HG02759 (cell line): Measurements from ENCODE around the gene FYN.
"Not testable (repeated sequence)": the region's sequence is repeated elsewhere in the genome, so short reads cannot be mapped to it uniquely, and the experiment has no call there.

ENCODE experiments used
- ATAC-seq: cut with Tn5 transposase; IDR thresholded peaks from one replicate; pipeline ENCODE4 v1.9.1; 2021; ENCODE audit warnings: mild to moderate bottlenecking, moderate library complexity; ENCODE audit not compliant: unreplicated experiment

FYN gene

DNA sequence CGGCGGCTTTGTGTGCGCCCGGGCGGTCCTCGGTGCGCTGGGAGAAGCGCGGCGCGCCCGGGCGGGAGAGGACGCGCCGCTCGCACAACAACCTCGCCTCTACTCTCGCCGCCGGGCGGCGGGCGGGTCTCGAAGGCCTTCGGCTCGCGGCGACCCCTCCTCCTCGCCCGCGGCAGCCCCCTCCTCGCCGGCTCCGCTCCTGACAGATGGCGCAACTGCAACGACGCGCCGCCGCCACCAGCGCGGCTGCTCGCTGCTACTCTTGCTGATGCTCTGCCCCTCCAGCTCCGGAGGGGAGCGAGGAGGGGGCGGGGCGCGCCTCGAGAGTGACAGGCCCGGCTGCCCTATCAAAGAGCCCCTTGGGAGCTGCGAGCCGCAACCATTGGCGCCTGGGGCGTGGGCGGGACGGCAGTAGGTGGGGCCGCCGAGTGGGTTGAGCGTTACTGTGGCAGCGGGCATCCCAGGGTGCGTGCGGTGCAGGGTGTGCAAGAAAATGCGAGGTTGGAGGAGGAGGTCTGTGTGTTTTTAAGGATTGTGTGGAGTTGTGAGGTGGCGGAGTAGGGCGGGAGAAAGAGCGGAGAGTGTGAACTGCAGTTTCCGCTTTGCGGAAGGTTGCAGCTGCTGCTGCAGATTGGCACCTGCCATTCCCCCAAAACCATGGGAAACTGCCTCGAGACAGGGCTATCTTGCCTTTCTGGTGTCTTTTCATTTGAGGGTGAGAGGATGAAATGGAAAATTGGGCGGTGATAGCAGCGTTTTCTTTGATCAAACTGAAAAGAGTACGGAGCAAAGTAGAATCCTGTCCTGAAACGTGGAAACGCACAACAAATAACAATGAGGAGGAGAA lies at the start of gene FYN:
Gene FYN (minus strand): TSS at position 275 of the 847 bp plus-strand sequence. CDS start 153,401 bp downstream, outside the sequence.
- peak; percentile 99 for ATAC-seq

DNA sequence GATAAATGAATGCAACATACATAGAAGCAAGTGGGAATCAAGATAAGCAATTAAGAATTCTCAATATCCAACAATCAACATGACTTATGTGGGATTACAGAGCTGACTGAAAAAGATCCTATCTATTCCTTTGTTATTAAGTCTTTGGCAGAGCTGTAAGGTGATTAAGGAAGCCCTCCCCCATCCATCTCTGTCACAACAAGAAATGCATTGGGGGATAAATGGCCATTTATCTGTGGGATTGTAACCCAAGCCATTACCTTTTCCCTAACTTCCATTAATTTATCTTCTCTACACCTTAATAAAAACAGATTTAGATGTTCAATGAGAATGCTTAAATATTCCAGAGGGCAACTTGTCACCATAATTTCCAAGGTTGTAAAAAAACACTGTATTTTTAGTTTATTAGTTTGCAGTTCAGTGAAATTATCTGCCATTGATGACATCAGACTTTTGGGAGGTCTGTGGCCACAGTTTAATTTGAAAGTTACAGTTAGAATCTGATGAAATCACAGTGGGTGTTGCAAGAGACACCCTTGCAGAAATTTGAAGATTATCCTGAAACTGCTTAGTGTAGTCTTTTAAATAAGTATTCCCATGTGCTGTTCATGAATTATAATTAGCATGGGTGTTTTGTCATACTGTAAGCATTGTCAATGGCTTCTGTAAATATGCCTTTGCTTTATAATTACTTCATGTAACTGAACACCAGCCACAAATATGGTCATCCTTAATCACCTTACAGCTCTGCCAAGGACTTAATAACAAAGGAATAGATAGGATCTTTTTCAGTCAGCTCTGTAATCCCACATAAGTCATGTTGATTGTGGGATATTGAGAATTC lies 49.4 kb upstream of the FYN start:
- no peak for ATAC-seq

DNA sequence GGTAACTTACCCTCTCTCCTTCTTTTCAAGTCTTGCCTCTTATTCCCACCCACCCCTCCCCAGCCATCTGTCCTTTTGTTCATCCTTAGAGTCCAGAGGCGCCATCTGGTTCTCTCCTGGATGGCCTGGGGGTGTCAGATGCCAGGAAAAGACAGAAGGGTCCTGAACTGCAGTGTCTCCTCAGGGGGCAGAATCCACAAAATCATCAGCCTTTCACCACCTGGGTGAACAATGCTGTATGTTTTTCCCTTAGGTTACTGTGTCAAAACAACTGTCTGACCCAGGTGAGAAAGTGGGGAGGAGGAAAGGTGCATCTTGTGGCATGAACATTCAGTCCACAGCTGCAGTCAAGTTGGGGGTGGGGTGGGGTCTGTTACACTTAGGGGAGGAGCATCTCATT lies 47.9 kb upstream of the FYN start:
- no peak for ATAC-seq

DNA sequence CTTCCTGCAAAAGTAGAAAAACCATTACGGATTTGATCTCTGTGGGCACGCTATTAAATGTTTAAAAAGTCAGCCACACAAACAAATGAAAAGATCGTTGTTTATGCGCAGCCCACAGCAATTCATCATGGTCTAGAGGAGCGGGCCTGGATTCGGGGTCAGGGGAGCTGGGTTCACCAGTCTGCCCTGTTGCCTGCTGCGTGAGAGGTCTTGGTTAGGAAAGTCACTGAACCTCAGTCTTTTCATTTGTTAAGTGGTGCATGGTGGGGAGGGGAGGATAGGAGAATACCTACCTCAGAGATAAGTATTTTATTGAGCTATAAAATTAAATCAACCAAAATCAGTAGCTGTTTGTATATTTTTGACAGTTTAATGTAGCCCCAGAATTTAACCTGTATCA lies 47.3 kb upstream of the FYN start:
- ATAC-seq: no peak

DNA sequence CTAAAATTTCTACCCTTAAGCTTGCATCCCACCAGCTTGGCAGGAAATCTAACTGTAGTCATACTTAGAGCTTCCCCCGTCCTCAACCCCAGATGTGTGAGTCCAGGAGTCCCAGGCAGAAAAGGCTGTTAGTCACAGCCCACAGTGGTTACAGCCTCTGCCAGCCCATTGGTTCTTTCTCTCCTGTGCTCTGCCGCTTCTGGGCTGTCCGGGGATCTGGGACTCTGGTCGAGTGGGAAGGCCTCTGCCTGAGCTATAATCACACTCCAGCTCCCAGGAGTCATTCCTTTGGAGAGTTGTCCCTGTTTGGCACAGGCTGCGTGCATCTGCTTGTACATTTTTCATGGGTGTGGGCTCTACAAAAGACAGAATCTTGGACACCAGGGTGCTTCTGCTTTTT lies 45.6 kb upstream of the FYN start:
- no peak for ATAC-seq

DNA sequence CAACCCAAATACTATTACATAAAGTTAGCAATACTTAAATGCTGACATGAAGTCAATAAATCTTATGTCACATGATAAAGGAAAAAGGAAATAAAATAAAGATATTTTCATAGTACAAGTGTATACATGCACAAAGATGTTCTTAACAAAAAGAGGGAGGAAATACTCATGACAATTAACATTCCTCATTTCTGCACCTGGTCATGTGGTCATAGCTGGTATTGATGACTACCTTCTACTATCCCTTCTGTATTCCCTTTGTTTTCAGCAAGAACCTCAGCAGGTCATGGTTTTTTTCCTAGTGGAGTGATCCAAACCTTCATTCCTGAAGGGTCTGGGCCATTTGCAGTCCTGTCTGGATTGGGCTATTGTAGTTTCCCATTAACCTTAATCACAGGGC lies 43.5 kb upstream of the FYN start:
- no peak for ATAC-seq

DNA sequence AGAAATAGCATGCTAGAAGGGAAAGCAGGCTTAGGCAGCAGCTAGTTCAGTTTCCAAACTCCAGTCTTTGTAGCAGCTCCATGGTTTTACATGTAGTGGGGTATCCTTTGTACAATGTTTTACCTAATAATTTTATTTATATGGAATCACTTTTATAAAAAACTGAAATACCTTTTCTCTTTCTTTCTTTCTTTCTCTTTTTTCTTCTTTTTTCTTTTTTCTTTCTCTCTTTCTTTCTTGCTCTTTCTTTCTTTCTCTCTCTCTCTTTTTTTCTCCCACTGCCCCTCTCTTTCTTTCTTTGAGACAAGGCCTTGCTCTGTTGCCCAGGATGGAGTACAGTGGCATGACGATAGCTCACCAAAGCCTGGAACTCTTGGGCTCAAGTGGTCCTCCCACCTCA lies 41.4 kb upstream of the FYN start:
- ATAC-seq: no peak

DNA sequence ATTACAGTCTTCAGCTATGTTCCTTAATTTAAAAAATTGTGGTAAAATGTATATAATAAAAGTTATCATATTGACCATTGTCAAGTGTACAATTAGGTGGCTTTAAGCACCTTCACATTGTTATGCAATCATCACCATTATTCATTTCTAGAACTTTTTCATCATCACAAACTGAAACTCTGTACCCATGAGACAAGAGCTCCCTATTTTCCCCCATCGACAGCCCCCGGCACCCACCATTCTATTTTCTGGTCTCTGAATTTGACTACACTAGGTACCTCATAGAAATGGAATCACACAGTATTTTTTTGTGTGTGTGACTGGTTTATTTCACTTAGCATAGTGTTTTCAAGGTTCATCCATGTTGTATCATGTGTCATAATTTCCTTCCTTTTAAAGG lies 39.7 kb upstream of the FYN start:
- no peak for ATAC-seq

DNA sequence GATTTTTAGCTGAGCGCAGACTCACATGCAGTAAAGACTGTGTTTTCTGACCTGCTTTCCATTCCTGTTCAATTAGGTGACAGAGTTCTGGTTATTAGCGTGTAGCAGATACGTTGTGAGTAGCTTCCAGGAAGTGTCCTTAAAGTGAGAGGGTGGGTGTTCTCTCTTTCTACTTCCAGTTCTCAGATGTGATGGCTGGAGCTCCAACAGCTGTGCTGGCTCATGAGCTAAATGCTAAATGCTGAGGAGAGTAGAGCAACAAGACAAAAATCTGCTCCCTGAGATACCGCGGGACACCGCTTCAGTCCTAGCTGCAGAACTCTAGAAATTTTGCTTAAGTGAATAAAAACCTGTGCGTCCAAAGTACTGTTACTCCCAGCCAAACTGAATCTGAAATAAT lies 38.2 kb upstream of the FYN start:
- no peak for ATAC-seq

DNA sequence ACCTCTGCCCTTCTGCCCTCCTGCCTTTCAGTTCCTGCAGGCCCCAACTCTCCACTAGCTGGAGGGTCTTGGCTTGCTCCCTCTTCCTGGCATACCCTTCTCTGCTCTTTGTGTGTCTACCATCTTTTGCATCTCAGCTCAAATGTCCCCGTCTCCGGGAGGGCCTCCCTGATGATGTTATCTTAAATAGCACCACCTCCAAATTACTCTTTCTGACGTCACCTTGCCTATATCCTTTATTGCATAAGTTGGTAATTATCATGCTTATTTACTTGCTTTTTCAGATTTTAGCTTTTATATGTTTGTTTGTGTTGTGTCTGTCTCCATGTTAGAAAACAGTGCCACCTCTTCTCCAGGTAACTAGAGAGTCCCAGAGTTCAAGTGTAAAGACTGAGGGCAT lies 36.0 kb upstream of the FYN start:
- no peak for ATAC-seq

DNA sequence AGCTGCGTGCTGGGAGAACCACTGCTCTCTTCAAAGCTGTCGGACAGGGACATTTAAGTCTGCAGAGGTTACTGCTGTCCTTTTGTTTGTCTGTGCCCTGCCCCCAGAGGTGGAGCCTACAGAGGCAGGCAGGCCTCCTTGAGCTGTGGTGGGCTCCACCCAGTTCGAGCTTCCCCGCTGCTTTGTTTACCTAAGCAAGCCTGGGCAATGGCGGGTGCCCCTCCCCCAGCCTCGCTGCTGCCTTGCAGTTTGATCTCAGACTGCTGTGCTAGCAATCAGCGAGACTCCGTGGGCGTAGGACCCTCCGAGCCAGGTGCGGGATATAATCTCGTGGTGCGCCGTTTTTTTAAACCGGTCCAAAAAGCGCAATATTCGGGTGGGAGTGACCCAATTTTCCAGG lies 35.1 kb upstream of the FYN start:
- ATAC-seq: not testable (repeated sequence)

DNA sequence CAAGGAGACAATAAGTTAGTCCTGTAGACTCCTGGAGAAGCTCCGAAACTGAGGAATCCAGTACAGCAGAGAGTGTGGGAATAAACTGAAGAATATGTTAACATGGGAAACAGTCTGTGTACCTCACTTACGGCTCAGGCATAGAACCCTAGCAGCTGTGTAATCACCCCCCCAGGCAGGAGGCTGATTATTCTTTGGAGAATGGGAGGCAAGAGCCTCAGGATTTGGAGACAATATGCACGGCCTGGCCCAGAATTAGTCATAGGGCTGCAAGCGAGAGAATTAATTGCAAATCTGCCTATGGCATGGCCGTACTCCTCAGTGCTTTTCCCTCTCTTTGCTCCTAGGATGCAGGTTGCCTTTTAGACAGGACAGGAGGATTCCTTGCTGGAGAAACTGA lies 27.5 kb upstream of the FYN start:
- ATAC-seq: no peak

DNA sequence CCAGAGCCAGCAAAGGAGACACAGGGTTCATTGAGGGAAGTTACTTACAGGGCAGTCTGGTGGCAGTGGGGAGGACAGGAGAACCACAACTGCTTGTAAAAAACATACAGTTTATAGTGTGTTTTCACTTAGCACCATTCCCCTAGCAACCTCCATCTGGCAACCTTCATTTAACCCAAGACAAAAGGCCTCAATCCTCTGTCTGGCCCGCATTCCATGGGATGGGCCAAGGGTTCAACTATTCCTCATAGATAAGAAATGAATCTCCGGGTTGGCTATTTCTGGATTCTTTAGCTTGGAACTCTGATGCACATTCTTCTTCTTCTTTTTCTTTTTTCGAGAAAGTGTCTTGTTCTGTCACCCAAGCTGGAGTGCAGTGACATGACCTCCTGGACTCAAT lies 26.3 kb upstream of the FYN start:
- no peak for ATAC-seq

DNA sequence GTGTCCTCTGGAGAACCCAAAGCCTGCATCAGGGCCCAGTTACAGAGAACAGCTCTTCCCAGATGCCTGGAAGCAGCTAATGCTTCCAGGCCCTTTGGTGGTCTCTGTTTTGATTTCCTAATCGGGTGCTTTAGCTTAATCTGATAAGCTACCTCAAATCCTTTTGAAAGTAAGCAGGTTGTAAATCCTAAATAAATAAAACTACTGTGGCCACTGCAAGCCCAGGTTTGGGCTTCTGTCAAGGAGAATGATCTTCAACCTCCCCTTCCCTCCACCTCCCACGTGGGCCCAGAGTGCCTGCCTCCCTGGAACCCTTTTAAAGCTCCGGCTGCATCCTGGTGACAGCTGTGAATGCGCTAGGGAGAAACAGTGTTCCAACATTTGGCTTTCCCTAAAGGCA lies 25.2 kb upstream of the FYN start:
- no peak for ATAC-seq

DNA sequence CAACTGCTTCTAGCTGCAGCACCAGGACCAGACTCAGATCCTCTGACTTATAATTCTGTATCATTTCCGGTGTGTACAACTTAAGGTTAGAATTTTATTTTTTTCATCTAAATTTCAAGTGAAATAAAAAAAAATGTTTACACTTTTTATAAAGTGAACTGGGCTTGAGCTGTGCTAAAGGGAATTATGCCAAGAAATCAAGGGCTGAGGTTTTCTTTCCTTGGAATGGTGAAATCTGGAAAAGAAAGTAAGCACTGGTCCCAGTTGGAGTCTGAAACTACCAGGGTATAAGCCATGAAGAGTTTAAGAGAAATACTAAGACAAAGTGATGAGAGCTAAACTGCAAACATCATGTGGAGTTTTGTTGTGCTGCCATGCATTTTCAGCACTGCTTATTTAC lies 21.7 kb upstream of the FYN start:
- ATAC-seq: no peak

DNA sequence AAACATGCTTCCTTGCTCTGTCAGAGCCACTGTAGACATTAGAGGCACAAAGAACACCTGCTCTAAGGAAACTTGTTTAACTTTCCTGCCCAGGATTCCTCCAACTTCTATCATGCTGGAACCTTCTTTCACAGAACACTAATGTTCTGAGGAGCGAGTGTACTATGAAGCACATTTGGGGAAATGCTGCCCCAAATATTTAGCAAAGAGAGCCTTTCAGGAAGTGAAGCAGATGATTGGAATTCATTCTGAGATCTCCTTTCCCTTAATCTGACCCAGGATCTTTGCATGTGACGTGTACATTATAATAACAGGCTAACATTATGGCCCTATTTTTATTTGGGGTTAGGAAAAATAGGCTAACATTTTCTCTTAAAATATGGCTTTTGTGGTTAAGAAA lies 21.0 kb upstream of the FYN start:
- ATAC-seq: no peak

DNA sequence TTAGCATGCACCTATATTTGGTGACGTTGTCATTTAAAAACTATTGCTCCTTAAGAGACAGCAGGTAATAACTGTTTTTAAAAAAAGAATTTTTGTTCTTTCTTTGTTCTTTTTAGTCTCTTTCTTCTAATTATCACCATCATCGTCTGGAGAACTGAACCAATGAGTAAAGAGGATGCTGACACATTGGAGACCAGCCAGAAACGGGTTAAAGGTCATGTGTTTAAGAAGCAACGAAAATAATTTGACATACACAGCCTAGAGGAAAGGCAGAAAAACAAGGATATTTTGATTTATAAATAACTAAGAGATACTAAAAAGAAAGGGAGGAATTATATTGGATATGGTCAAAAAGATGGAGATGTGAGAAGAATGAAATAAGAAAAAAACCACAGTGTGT lies 19.2 kb upstream of the FYN start:
- ATAC-seq: no peak

DNA sequence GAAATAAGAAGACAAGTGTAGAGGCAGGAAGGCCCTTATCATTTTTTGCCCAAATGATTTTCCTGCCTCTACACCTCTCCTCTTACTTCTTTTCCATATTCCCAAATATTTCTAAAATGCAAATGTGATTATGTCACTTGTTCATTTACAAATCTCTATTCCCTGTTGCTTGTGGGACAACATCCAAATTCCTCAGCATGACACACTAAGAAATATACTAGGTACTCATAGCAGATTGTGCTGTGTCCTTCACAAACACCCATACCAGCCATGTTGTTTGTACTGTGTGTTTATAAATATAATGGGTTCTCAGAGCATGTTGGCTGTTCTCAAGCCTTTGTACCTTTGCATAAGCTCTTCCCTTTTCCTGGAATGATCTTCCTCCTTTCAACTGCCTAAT lies 17.7 kb upstream of the FYN start:
- ATAC-seq: no peak

DNA sequence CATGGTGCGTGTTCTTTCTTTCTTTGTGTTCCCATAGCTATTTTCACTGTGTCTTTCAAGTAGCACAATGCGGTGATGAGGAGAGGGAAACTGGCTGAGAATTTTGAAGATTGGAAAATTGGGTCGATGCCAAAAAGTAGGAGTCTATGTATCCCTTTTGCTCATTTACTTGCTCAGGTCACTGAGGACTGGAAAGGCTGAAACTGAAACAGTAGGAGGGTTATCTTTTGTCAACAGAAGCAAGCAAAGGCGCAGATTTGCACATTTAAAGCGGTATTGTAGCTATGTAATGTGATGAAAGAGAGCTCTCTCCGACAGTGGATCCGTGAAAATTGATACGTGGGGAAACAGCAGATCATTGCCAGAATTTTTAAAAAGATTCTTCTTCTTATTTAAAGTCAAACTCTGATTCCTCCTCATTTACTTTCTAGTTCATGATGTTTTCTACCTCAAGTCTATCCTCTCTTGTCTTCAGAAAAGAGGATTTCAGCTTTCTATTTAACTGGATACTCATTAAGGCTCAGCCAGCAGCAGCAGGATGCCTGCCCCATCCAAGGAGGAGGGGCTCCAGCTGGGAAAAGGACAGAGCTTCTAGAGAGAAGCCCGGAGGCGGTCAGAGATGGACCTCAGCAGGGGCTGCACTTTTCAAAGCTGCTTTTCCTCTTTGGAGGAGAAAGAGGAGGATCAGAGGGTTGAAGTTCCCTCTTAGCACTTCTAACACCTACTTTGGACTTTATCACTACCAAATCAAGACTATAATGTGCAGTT lies 15.9 kb upstream of the FYN start:
- no peak for ATAC-seq

DNA sequence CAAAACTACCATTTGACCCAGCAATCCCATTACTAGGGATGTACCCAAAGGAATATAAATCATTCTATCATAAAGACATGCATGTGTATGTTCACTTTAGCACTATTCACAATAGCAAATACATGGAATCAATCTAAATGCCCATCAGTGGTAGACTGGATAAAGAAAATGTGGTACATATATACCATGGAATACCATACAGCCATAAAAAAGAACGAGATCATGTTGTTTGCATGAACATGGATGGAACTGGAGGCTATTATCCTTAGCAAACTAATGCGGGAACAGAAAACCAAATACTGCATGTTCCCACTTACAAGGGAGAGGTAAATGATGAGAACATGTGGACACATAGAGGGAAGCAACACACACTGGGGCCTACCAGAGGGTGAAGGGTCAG lies 13.5 kb upstream of the FYN start:
- not testable (repeated sequence) for ATAC-seq

DNA sequence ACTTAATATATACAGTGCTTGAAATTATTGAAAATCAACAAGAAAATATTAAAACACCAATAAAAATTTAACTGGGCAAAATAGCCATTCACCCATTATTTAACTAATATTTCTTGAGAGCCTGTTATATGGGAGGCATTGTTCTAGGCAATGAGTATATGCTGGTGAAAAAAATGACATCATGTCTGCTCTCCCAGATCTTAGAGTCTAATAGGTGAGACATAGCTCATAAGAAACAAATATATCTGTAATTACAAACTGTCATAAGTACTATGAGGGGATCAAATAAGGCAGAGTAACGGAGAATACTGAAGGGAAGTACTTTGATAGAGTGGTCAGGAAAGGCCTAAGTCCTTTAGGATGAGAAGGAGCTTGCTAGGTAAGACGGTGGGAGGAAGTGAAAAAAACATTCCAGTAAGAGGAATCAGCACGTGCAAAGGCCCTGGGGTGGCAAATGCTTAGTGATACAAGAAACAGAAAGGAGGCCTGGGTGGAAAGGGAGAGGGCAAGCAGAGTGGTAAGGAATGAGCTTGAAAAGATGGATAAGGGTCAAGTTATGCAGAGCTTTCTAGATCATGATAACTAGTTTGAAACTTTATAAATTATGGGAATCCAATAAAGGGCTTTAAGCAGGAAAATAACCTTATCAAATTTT lies 12.2 kb upstream of the FYN start:
- ATAC-seq: no peak
